Measurements from ENCODE around the gene RRP12. TPM values are rescaled to one million over a fixed set of nuclear protein-coding genes. Genes with fewer than 3 reads are reported as not detected.

The RRP12 gene
- total and polyA plus RNA-seq, 9 of the 15 experiments (the other 6 are each of a cell fraction or from before 2014, with no cell fraction given), result 4.6 to 68.2 (median 21.8) TPM

GRCh38 chr10:97349752-97350513 lies 51.2 kb downstream of the RRP12 start:
- in situ Hi-C loops (cut with MboI), result loop anchor here (10.0 kb wide), 1 partner anchor 275 kb away; no protein-coding TSS in a partner anchor
- no peak for ATAC-seq
- H3K27ac ChIP-seq (ENCODE audit: extremely low read depth, low read depth, low read length), result no peak overlapping the region
- H3K9me3 ChIP-seq (replicated peaks; ENCODE audit: control insufficient read depth, insufficient read depth, low read depth, low read length), result no peaks in the 10 kb centered on the region
- no peak overlapping the region; a peak in 1 of 4 replicates for H3K9ac ChIP-seq (ENCODE audit: insufficient read depth in 1 of 2, low read depth in 2 of 2, low read length in 2 of 2)
- WGBS (ENCODE audit: insufficient coverage, low coverage, missing lambda C conversion rate), result 68% methylated on average over 11 of the region's 12 CpGs
- CTCF ChIA-PET (ENCODE audit: low intra/inter-chr PET ratio), result no interaction called here
- POLR2A ChIA-PET, result interaction anchor here (0.8 to 1.3 kb wide), 3 partner anchors 10 to 16 kb away, joined by 3 to 4 read pairs (median 3); no protein-coding TSS in a partner anchor
- no peak overlapping the region for H2AFZ ChIP-seq (ENCODE audit: low read depth, low read length)
- peaks cover 15% of the 10 kb centered on the region; the same call in 2 of the 3 replicates for H3K36me3 ChIP-seq (ENCODE audit: control insufficient read depth, insufficient read depth, low read length)
- H4K20me1 ChIP-seq (replicated peaks; ENCODE audit: control insufficient read depth, insufficient read depth, low read length), result no peaks in the 10 kb centered on the region
- H3K4me2 ChIP-seq (ENCODE audit: insufficient read depth, low read length), result no peak overlapping the region
- H3K4me1 ChIP-seq (replicated peaks in 1 of 2; ENCODE audit: control insufficient read depth in 2 of 2, insufficient read depth in 2 of 2, low read length in 2 of 2), result peaks cover 10 to 18% of the 10 kb centered on the region in 2 experiments; a peak in 4 of 5 replicates
- FAIRE-seq, result no peak
- no TSS peak for BruUV-seq (replicated peaks)
- H3K27me3 ChIP-seq (ENCODE audit: control insufficient read depth in 2 of 2, insufficient read depth in 2 of 2, low read length in 2 of 2), result no peaks in the 10 kb centered on the region
- H3K79me2 ChIP-seq (ENCODE audit: control insufficient read depth, insufficient read depth, low read length), result no peaks in the 10 kb centered on the region
- H3K9me1 ChIP-seq (ENCODE audit: control insufficient read depth, insufficient read depth, low read length), result no peaks in the 10 kb centered on the region
- TF ChIP-seq PHF20 (IDR thresholded peaks at IDR 0.05; ENCODE audit: partially characterized antibody), result no peak
- no peak for TF ChIP-seq MNT (conservative IDR thresholded peaks at IDR 0.05)
- TF ChIP-seq KDM2B (CRISPR knock-in tag; IDR thresholded peaks at IDR 0.05), result no peak
- TF ChIP-seq LARP7 (IDR thresholded peaks at IDR 0.05), result no peak
- no peak for TF ChIP-seq CBFB (CRISPR knock-in tag; IDR thresholded peaks at IDR 0.05)
- no peak for TF ChIP-seq FOXA3 (CRISPR knock-in tag; conservative IDR thresholded peaks at IDR 0.05 in 1 of 2, IDR thresholded peaks at IDR 0.05 in 1 of 2)
- no peak for TF ChIP-seq ZNF766 (CRISPR knock-in tag; conservative IDR thresholded peaks at IDR 0.05)
- TF ChIP-seq PKNOX1 (IDR thresholded peaks at IDR 0.05), result no peak
- TF ChIP-seq NFE2 (IDR thresholded peaks at IDR 0.05; ENCODE audit: low read depth), result no peak
- TF ChIP-seq ZBTB7A (IDR thresholded peaks at IDR 0.05; ENCODE audit: borderline replicate concordance, control insufficient read depth, low read depth, low read length), result no peak
- TF ChIP-seq ARHGAP35 (IDR thresholded peaks at IDR 0.05; ENCODE audit: partially characterized antibody), result no peak
- no peak for TF ChIP-seq ZBTB33 (CRISPR knock-in tag; IDR thresholded peaks at IDR 0.05)
- intact Hi-C loops (cut with micrococcal nuclease), result no loop called here
- DNase-seq (ENCODE audit: extremely low read depth in 1 of 4, low spot score in 3 of 4), result no peak
- H3K4me3 ChIP-seq, result no peak overlapping the region

Measured in K562 (cell line).